Measurements from ENCODE around the gene EVI2B.

The EVI2B gene

GRCh38 chr17:31309556-31309955 is 4.3 kb downstream of the EVI2B start:
- no peaks in the 10 kb centered on the region for H3K36me3 ChIP-seq (ENCODE audit: control insufficient read depth, insufficient read depth, low read length, severe bottlenecking)
- peaks cover 7% of the 10 kb centered on the region for H3K4me1 ChIP-seq (ENCODE audit: control insufficient read depth, insufficient read depth, low read length)
- no peaks in the 10 kb centered on the region for H3K9me3 ChIP-seq (ENCODE audit: control insufficient read depth, low read length)
- DNase-seq (ENCODE audit: low read depth), result no peak
- no peak overlapping the region for H3K9ac ChIP-seq (ENCODE audit: low read length)
- no peaks in the 10 kb centered on the region for H3K27me3 ChIP-seq (replicated peaks; ENCODE audit: control insufficient read depth, insufficient read depth, low read length)
- H3K4me3 ChIP-seq (ENCODE audit: low read length), result no peak overlapping the region

GRCh38 chr17:31308372-31309334 is 5.2 kb downstream of the EVI2B start:
- Histone ChIP-seq H3K9me3 (ENCODE audit: control insufficient read depth, low read length) (no peaks in the 10 kb centered on the region), H3K27me3 (replicated peaks; ENCODE audit: control insufficient read depth, insufficient read depth, low read length) (no peaks in the 10 kb centered on the region), H3K4me3 (ENCODE audit: low read length) (no peak overlapping the region), H3K9ac (ENCODE audit: low read length) (no peak overlapping the region), H3K36me3 (ENCODE audit: control insufficient read depth, insufficient read depth, low read length, severe bottlenecking) (no peaks in the 10 kb centered on the region), H3K4me1 (ENCODE audit: control insufficient read depth, insufficient read depth, low read length) (peaks cover 2% of the 10 kb centered on the region)
- no peak for DNase-seq (ENCODE audit: low read depth)

- peaks cover 3% of the 10 kb centered on the region for H3K36me3 ChIP-seq (ENCODE audit: control insufficient read depth, insufficient read depth, low read length, severe bottlenecking)
- no peak for DNase-seq (ENCODE audit: low read depth)
Observed at GRCh38 chr17:31307640-31308039, 6.2 kb downstream of the EVI2B start.

GRCh38 chr17:31299624-31300023 is 14.2 kb downstream of the EVI2B start:
- DNase-seq (ENCODE audit: low read depth), result no peak
- Histone ChIP-seq H3K4me3 (ENCODE audit: low read length) (no peak overlapping the region), H3K9ac (ENCODE audit: low read length) (no peak overlapping the region), H3K4me1 (ENCODE audit: control insufficient read depth, insufficient read depth, low read length) (peaks cover 27% of the 10 kb centered on the region), H3K36me3 (ENCODE audit: control insufficient read depth, insufficient read depth, low read length, severe bottlenecking) (peaks cover 3% of the 10 kb centered on the region), H3K27me3 (replicated peaks; ENCODE audit: control insufficient read depth, insufficient read depth, low read length) (no peaks in the 10 kb centered on the region), H3K9me3 (ENCODE audit: control insufficient read depth, low read length) (no peaks in the 10 kb centered on the region)

More at GRCh38 chr17:31307640-31308039, 6.2 kb downstream of the EVI2B start:
- H3K9me3 ChIP-seq (ENCODE audit: control insufficient read depth, low read length), result no peaks in the 10 kb centered on the region
- H3K4me1 ChIP-seq (ENCODE audit: control insufficient read depth, insufficient read depth, low read length), result no peaks in the 10 kb centered on the region
- no peaks in the 10 kb centered on the region for H3K27me3 ChIP-seq (replicated peaks; ENCODE audit: control insufficient read depth, insufficient read depth, low read length)
- H3K4me3 ChIP-seq (ENCODE audit: low read length), result no peak overlapping the region
- no peak overlapping the region for H3K9ac ChIP-seq (ENCODE audit: low read length)

GRCh38 chr17:31297090-31297489 is 16.8 kb downstream of the EVI2B start, which contains the start of gene OMG:
OMG (minus strand) TSS chr17:31297239; CDS start chr17:31296331, 908 bp downstream.
- Histone ChIP-seq H3K9me3 (ENCODE audit: control insufficient read depth, low read length) (no peaks in the 10 kb centered on the region), H3K36me3 (ENCODE audit: control insufficient read depth, insufficient read depth, low read length, severe bottlenecking) (no peaks in the 10 kb centered on the region), H3K4me3 (ENCODE audit: low read length) (no peak within 1 kb of the TSS), H3K9ac (ENCODE audit: low read length) (no peak within 1 kb of the TSS), H3K27me3 (replicated peaks; ENCODE audit: control insufficient read depth, insufficient read depth, low read length) (no peaks in the 10 kb centered on the region), H3K4me1 (ENCODE audit: control insufficient read depth, insufficient read depth, low read length) (peaks cover 23% of the 10 kb centered on the region)
- DNase-seq (ENCODE audit: low read depth), result no peak

- Histone ChIP-seq H3K4me3 (ENCODE audit: low read length) (no peak overlapping the region), H3K4me1 (ENCODE audit: control insufficient read depth, insufficient read depth, low read length) (peaks cover 14% of the 10 kb centered on the region), H3K27me3 (replicated peaks; ENCODE audit: control insufficient read depth, insufficient read depth, low read length) (no peaks in the 10 kb centered on the region), H3K9ac (ENCODE audit: low read length) (no peak overlapping the region), H3K9me3 (ENCODE audit: control insufficient read depth, low read length) (no peaks in the 10 kb centered on the region), H3K36me3 (ENCODE audit: control insufficient read depth, insufficient read depth, low read length, severe bottlenecking) (no peaks in the 10 kb centered on the region)
- no peak for DNase-seq (ENCODE audit: low read depth)
Observed at GRCh38 chr17:31296142-31296541, 17.7 kb downstream of the EVI2B start.

- Histone ChIP-seq H3K9ac (ENCODE audit: low read length) (no peak overlapping the region), H3K4me3 (ENCODE audit: low read length) (no peak overlapping the region), H3K9me3 (ENCODE audit: control insufficient read depth, low read length) (no peaks in the 10 kb centered on the region), H3K36me3 (ENCODE audit: control insufficient read depth, insufficient read depth, low read length, severe bottlenecking) (no peaks in the 10 kb centered on the region), H3K4me1 (ENCODE audit: control insufficient read depth, insufficient read depth, low read length) (peaks cover 12% of the 10 kb centered on the region), H3K27me3 (replicated peaks; ENCODE audit: control insufficient read depth, insufficient read depth, low read length) (no peaks in the 10 kb centered on the region)
- DNase-seq (ENCODE audit: low read depth), result no peak
Observed at GRCh38 chr17:31295489-31295871, 18.4 kb downstream of the EVI2B start.

GRCh38 chr17:31294820-31295488 is 18.9 kb downstream of the EVI2B start:
- peaks cover 11% of the 10 kb centered on the region for H3K4me1 ChIP-seq (ENCODE audit: control insufficient read depth, insufficient read depth, low read length)
- no peaks in the 10 kb centered on the region for H3K27me3 ChIP-seq (replicated peaks; ENCODE audit: control insufficient read depth, insufficient read depth, low read length)
- no peaks in the 10 kb centered on the region for H3K9me3 ChIP-seq (ENCODE audit: control insufficient read depth, low read length)
- H3K36me3 ChIP-seq (ENCODE audit: control insufficient read depth, insufficient read depth, low read length, severe bottlenecking), result no peaks in the 10 kb centered on the region
- no peak overlapping the region for H3K4me3 ChIP-seq (ENCODE audit: low read length)
- H3K9ac ChIP-seq (ENCODE audit: low read length), result no peak overlapping the region
- DNase-seq (ENCODE audit: low read depth), result peak; percentile 14

GRCh38 chr17:31294231-31294630 is 19.6 kb downstream of the EVI2B start:
- H3K4me1 ChIP-seq (ENCODE audit: control insufficient read depth, insufficient read depth, low read length), result peaks cover 5% of the 10 kb centered on the region

GRCh38 chr17:31293581-31293980 is 20.3 kb downstream of the EVI2B start:
- H3K9me3 ChIP-seq (ENCODE audit: control insufficient read depth, low read length), result no peaks in the 10 kb centered on the region
- H3K4me3 ChIP-seq (ENCODE audit: low read length), result no peak overlapping the region
- H3K9ac ChIP-seq (ENCODE audit: low read length), result no peak overlapping the region
- H3K36me3 ChIP-seq (ENCODE audit: control insufficient read depth, insufficient read depth, low read length, severe bottlenecking), result no peaks in the 10 kb centered on the region
- no peaks in the 10 kb centered on the region for H3K27me3 ChIP-seq (replicated peaks; ENCODE audit: control insufficient read depth, insufficient read depth, low read length)
- peak; percentile 10 for DNase-seq (ENCODE audit: low read depth)
- H3K4me1 ChIP-seq (ENCODE audit: control insufficient read depth, insufficient read depth, low read length), result peaks cover 4% of the 10 kb centered on the region

More at GRCh38 chr17:31294231-31294630, 19.6 kb downstream of the EVI2B start:
- DNase-seq (ENCODE audit: low read depth), result no peak
- no peaks in the 10 kb centered on the region for H3K36me3 ChIP-seq (ENCODE audit: control insufficient read depth, insufficient read depth, low read length, severe bottlenecking)
- no peak overlapping the region for H3K4me3 ChIP-seq (ENCODE audit: low read length)
- H3K9ac ChIP-seq (ENCODE audit: low read length), result no peak overlapping the region
- no peaks in the 10 kb centered on the region for H3K27me3 ChIP-seq (replicated peaks; ENCODE audit: control insufficient read depth, insufficient read depth, low read length)
- no peaks in the 10 kb centered on the region for H3K9me3 ChIP-seq (ENCODE audit: control insufficient read depth, low read length)

- Histone ChIP-seq H3K36me3 (ENCODE audit: control insufficient read depth, insufficient read depth, low read length, severe bottlenecking) (peaks cover 4% of the 10 kb centered on the region), H3K4me3 (ENCODE audit: low read length) (no peak overlapping the region)
Observed at GRCh38 chr17:31291820-31292219, 22.0 kb downstream of the EVI2B start.

More at GRCh38 chr17:31291820-31292219, 22.0 kb downstream of the EVI2B start:
- no peaks in the 10 kb centered on the region for H3K27me3 ChIP-seq (replicated peaks; ENCODE audit: control insufficient read depth, insufficient read depth, low read length)
- no peak overlapping the region for H3K9ac ChIP-seq (ENCODE audit: low read length)
- no peaks in the 10 kb centered on the region for H3K9me3 ChIP-seq (ENCODE audit: control insufficient read depth, low read length)
- peaks cover 4% of the 10 kb centered on the region for H3K4me1 ChIP-seq (ENCODE audit: control insufficient read depth, insufficient read depth, low read length)
- no peak for DNase-seq (ENCODE audit: low read depth)

All from adipocyte (in vitro differentiated cells).